GM18868 (cell line): ENCODE results near the gene TEX22.

ENCODE experiments used
- ATAC-seq: cut with Tn5 transposase; IDR thresholded peaks from one replicate; pipeline ENCODE4 v1.9.1; 2021; ENCODE audit warnings: mild to moderate bottlenecking, moderate library complexity; ENCODE audit not compliant: unreplicated experiment

Gene TEX22

DNA sequence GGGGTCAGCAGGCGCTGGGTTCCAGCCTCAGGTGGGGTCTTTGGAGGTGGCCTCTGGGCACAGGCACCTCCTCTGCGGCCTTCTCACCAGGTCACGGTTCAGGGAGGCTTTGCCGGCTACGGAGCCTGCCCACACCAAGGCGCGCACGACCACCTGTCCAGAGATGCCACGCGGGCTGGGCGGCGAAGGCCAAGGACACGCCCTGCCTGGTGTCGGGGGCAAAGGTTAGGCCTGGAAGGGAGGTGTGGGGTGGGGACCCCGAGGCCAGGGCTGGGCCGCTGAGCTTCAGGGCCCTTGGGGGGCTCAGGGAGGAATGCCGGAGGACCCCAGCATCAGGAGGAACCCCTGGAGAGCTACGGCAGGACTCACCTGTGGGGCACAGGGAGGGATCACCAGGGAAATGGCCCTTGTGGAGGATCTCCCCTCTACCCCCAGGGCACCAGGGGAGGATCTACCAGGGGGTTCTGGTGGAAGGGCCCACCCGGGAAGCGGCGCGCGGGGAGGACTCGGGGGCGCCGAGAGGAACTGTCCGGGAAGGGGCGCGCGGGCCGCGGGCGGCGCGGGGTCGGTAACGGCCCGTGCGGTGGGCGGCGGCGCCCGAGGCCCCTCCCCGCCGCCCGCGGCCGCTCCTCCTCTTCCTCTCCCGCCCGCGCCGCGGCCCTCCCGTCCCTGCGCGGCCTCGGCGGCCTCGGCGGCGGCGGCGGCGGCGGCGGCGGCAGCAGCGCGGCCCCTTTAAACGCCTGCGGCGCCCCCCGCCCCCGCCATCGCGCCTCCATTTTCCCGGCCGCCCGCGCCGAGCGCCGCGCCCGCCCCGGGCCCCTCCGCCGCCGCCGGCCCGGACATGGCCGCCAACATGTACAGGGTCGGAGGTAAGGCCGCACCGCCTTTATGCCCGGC, 21.1 kb downstream of the TEX22 start, which contains the start of gene MTA1:
MTA1 (plus strand) TSS at position 633 of the 897 bp plus-strand sequence; CDS start at position 842, 209 bp downstream.
- ATAC-seq, result peak; percentile 58

DNA sequence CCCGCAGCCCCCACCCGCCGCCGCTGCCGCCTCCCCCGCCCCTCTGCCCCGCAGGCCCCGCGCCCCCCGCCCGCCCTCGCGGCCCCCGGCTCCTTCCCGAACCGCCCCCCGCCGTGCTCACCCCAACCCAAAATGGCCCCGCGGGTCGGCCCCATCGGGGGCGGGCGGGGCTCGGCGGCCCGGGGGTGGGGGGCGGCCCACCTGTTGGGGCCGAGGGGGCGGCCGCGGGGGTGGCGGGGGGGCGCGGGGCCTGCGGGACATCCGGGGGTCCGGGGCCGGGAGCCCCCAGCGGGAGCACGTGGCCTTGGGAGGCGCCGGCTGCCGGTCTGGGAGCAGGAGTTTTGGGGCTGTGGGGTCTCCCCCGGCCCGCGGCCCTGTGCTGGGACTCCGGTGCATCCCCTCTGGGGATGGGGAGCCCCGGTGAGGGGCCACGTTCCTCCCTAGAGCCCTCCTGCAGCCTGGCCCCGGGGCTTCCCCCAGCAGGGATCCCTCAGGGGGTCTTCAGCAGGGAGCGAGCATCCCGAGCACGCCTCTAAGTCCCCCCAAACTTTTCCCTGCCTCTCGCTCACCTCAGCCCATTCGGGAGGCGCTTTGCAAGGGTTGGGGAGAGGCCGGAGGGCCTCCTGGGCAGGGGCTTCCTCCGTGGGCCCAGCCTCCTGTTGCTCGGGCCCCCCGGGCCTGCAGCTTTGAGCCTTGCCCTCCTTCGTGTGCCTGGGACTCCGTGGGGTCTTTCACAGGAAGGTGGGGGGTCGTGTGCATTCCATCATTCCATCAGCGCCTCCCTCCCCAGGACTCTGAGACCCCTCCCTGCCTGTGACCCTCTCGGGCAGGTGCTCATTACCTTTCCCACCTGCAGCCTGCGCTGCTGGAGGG, 22.0 kb downstream of the TEX22 start:
- ATAC-seq, result peak; percentile 17

DNA sequence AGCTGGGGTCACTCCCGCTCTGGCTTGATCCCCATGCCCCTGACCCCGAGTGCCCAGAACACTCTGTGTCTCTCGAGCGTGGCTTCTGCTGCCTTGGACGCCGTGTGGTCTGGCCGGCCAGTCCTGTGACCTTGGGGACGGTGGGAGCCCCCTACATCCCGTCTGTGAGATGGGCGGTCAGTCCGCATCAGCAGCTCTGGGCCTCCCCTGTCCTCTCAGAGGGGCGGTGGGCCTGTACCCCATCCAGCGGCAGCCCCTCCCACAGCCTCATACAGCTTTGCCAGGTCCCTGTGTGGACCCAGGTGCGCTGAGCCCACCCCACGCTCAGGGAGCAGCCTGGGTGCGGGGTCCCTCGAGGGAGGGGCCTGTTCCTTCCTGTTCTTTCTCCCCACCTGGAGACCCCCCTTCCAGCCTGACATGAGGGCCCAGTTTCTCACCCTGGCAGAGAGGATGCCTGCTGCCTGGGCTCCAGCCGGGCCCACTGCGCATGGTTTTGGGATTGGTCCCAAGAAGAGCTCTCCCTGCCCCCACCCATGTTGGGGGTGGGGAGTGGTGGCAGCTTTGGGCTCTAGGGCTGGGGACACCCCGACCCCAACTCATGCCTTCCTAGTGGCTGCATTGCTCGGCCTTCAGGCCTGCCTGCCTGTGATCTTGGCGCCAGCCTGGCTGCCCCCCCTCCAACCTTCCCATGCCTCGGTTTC, 22.8 kb downstream of the TEX22 start:
- ATAC-seq, result no peak

DNA sequence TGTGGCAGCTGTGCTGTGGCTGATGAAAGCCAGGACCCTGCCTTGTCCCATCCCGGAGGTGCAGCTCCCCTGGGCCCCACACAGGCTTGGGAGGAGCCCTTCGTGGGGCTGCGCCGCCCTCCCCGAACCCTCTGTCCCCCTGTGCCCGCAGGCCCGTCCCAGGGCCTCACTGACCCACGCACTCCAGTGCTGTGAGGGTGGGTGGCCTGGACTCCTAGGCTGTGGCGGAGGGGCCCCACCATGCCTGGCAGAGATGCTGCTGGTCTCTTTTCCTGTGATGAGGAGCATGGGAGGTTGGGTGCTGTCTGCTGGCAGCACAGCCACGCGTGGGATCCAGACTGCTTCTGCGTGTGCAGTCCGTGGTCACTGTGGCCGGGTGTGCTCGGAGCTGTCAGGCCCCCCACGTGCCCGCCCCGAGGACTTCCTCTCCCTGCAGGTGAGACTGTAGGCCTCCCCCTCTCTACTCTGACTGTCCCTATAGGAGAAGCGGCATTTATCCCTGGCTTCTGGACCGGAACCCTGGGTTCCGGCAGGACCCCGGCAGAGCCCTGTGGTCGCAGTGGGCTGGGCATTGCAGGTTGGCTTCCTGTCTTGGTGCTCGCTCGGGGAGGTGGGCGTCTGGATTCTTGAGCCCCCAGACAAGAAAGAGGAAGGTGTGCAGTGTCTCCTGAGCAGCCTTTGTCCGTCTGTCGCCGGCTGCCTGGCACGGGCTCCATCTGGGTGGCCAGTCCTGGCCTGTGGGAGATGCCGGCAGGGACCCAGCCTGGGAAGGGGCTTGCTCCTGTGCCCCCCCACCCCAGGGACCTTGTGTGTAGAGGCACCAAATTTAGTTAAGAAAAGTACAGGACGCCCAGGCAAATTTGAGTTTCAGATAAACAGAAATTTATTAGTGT, 23.6 kb downstream of the TEX22 start:
- no peak for ATAC-seq

DNA sequence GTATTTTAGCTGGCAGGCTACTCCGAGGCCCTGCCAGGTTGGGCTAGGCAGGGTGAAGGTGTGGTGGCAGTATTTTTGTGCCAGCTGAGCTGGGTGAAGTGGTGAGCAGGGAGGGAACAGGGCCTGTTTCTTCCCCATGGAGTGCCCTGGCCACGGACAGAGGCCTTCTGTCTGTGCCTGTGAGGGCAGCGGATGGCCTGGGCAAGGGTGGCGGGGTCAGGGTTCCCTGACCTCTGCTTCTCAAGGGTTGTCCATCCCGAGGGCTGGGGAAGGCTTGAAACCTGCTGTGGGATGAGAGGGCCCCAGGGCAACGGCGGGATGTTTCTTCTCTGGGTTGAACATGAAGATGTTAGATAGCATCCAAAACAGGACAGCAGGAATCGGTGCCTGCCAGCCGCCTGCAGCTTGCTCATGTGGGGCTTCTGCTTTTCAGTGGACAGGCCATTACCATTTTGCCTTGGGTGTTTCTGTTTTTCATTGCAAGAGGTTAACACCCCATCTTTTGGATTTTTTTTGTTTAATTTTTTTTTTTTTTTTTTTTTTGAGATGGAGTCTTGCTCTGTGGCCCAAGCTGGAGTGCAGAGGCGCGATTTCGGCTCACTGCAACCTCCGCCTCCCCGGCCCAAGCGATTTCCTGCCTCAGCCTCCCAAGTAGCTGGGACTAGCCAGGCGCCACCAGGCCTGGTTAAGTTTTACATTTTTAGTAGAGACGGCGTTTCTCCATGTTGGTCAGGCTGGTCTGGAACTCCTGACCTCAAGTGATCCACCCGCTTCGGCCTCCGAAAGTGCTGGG, 24.6 kb downstream of the TEX22 start:
- no peak for ATAC-seq

DNA sequence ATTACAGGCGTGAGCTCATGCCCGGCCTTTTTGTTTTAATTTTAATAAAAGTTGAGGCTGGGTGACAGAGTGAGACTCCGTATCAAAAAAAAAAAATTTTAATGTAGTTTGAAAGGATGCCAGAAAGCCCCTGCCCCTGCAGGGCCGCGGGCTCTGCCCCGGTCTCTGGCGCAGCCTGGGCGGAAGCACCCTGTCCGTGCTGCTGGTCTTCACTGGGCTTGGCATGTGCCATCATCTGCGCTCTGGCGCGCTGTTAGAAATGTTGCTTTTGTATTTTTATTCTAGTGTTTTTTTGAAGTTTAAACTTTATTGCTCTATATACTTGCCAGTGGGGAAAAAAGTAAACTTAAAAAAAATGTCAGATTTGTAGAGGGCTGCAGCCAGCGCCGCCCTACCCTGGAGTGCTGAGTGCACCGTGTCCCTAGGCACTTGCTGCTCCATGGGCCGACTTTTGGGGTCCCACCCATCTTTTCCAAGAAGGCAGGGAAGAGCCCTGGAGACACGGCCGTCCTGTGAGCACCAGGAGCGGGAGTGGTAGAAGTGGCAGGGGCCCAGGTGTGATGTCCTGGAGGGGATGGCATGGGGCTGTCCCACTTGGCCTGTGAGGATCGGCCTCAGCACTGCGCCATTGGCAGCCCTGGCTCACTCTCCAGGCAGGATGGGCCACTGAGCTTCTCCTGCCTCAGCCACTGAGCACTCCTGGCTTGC, 25.3 kb downstream of the TEX22 start:
- no peak for ATAC-seq

DNA sequence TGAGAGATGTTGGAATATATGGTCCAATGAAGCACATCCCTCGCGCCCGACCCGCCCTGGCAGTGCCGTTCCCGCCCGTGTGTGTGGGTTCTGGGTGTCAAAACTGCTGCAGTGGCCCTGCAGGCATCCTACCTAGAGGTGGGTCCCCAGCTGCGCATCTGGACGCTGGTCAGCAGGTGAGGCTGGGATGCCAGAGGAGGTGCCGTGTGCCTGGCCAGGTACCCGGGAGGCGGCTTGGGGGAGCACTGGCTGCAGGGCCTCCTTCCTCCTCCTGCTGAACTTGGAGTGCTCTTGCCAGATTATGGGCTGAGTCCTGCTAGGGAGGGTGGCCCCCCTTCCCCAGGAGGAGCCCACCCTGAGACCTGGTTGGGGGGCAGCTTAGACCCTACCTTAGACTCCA, 26.5 kb downstream of the TEX22 start:
- no peak for ATAC-seq

DNA sequence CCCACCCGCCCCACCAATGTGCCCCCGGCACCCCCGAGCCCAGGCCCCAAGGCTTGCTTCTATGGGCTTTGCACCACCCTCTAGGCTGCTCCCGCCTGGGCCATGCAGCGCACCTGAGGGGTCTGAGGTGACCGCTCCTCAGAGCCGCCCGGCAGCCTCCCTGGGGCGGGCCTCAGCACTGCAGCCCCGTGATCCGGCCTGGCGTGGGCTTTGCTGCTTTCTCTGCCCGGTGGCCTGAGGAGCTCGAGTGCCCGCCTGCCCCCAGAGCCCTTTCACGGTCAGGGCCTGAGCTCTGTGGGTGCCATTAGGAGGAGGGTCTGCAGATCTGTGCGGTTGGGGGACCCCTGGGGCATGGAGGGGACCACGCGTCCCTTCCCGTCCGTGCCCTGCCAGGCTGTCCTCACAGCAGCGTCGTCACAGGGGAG, 27.5 kb downstream of the TEX22 start:
- ATAC-seq, result no peak

DNA sequence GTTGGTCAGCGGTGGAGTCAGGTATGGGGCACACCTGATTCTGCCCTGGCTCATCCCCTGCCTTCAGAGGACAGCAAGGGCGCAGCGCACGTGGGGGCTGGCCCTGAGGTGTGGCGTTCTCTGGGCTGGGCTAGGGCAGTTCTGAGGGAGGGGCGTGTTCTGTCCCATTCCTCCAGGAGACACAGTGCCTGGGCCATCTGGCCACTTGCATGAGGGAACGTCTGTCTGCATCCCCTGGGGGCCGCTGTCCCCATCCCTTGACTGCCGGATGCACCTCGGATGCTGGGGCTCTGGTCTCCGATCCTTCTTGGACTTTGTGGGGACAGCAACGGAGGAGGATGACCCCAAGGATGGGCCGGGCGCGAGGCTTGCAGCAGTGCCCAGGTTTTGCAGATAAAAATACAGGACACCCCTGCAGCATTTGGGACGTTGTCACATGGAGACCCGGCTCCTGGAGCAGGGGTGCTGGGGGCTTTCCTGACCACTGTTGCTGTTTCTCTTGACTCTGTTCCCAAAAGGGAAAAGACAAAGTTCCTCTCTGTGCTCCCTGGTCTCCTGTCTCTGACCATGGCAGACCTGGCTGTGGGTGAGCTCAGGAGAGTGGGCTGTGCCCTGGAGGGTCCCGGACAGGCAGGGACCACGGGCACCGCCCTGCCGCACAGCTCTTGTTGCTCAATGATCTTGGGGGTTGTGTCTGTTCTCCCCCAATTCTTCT, 28.2 kb downstream of the TEX22 start:
- ATAC-seq, result no peak

DNA sequence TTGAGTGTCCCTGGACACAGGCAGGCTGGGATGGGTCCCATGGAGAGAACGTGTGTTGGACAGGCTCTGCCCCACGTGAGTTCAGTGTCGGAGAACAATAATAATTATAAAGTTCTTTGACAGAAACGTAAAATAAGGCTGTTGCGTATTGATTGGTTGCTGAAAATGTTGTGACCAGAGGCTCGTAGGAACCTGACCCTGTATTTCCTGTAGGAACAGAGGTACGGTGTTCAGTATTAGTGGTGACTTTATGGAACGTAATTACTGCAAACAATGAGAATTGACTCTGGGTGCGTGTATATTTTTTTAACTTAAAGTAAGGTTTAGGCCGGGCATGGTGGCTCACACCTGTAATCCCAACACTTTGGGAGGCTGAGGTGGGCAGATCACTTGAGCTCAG, 29.1 kb downstream of the TEX22 start:
- ATAC-seq, result no peak

DNA sequence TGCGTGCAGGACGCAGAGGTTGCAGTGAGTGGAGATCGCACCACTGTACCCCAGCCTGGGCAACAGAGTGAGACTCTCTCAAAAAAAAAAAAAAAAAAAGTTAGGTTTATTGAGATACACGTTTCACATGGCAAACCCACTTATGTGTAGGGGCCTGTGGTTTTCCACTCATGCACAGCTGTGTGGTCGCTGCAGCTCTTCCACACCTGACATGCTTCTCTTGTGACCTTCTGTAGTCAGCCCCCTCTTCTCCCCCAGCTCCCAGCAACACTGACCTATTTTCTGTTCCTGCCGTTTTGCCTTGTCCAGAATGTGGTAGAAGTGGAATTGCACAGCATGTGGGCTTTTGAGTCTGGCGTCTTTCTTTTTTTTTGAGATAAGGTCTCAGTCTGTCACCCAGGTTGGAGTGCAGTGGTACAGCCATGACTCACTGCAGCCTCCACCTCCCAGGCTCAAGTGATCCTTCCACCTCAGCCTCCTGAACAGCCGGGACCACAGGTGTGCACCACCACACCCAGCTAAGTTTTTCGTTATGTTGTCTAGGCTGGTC, 29.7 kb downstream of the TEX22 start:
- ATAC-seq, result no peak

DNA sequence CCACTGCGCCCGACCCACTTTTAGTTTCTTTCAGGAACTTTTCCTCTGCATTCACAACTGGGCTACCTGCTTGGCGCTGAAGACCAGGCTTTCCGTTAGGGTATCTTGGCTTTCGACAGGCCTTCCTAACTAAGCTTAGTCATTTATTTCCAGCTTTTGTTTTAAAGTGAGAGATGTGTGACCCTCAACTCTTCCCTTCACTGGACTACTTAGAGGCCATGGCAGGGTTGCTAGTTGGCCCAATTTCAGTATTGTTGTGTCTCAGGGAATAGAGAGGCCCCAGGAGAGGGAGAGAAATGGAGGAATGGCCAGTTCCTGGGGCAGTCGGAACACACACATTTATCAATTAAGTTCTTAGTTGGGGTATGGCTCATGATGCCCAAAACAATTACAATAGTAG, 31.7 kb downstream of the TEX22 start:
- no peak for ATAC-seq

DNA sequence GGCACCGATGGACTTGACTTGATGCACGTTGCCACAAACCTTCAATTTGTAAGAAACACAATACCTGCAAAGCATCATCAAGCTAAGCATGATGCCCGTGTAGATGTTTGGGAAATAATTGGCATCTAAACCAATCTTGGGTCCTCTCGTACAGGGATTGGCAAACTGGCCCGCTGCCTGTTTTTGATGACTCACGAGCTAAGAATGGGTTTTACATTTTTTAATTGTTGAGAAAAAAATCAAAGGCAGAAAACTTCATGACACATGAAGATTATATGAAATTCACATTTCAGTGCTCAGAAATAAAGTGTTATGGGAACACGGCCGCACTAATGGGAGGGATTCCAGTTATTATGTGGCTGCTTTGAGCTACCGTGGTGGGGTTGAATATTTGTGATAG, 32.2 kb downstream of the TEX22 start:
- no peak for ATAC-seq

DNA sequence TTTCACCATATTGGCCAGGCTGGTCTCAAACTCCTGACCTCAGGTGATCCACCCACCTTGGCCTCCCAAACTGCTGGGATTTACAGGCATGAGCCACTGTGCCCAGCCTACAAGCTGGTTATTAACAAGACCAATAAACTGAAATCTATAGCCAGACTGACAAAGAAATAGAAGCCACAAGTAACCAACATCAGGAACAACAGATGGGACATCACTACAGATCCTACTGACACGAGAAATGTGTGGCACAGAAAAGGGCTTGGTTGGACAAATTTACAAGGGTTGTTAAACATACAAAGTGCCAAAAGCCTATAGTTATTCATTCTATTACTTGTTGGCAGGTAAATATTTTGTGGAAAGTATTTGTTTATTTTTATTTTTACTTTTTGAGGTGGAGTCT, 32.9 kb downstream of the TEX22 start:
- no peak for ATAC-seq

DNA sequence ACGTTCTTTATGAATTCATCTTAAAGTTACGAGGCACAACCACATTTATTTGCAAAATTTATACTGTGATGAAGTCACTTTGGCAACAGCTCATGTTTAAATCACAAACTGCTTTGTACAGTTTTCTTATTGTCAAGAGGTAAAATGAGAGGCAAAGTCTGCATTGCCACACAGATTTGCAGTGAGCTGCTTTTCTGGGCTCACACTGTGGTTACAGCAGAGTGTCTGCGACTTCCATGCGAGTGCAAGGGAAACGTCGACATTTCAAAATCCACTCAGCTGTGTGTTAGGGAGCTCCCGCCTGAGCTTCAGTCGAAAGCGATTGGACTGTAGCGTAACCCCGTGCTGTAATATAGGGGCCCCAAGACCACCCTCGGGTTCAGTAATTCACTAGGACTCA, 34.3 kb downstream of the TEX22 start:
- ATAC-seq, result no peak

DNA sequence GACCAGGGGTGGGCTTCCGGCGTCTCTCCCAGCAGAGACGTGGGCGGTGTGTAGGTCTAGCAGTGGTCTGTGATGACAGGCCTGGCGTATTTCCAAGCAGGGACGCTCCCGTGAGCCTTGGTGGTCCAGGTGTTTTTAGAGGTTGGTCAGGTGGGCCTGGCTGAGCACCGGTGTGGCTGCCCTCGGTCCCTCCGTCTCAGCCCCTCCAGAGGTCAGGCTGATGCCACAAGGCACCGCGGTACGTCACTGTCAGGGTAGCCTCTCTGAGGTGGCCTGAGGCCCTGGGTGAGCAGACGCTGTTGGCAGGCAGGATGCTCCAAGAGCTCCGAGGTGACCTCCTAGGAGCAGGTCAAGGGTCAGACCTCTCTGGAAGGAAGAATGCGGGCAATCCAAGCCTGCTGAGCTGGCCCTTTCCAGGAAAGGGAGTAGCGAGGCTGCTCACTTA, 34.8 kb downstream of the TEX22 start:
- ATAC-seq, result no peak

DNA sequence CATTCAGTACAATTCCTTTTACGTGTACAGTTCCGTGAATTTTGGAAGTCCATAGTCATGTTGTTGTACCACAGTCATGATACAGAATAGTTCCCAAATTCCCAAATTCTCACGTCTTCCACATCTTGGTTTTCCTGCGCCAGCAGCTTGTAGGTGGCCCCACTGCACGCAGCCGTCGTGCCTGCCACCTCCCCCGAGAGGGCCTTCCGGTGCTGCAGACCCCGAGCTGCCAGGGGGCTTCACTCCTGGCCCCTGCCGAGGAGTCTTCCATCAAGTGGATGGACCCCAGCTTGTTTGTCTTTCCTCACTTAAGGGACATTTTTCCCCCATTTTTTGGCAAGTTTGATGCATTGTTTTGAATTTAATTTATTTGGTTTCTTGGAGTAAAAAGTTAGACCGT, 38.1 kb downstream of the TEX22 start:
- no peak for ATAC-seq
